HG03460 (cell line): ENCODE data around the gene SEC14L5.

Experiments used
- ATAC-seq: cut with Tn5 transposase; IDR thresholded peaks from one replicate; pipeline ENCODE4 v1.9.1; 2021; ENCODE audit not compliant: unreplicated experiment

SEC14L5 gene

GRCh38 chr16:4957720-4958509 is at the start of gene SEC14L5:
SEC14L5 (plus strand) TSS chr16:4958330; CDS start chr16:4959324, 994 bp downstream.
- ATAC-seq, result peak; percentile 78

- ATAC-seq, result no peak
Measured at GRCh38 chr16:4908854-4909401, 49.2 kb upstream of the SEC14L5 start.

- ATAC-seq, result no peak
Measured at GRCh38 chr16:4909825-4910224, 48.3 kb upstream of the SEC14L5 start.

- ATAC-seq, result no peak
Measured at GRCh38 chr16:4910828-4911227, 47.3 kb upstream of the SEC14L5 start.

- no peak for ATAC-seq
Measured at GRCh38 chr16:4911970-4912386, 46.2 kb upstream of the SEC14L5 start.

- ATAC-seq, result no peak
Measured at GRCh38 chr16:4913130-4913773, 44.9 kb upstream of the SEC14L5 start.

GRCh38 chr16:4913774-4914525 is 44.2 kb upstream of the SEC14L5 start:
- ATAC-seq, result no peak

- ATAC-seq, result no peak
Measured at GRCh38 chr16:4914528-4915225, 43.5 kb upstream of the SEC14L5 start.

- ATAC-seq, result no peak
Measured at GRCh38 chr16:4915226-4915761, 42.8 kb upstream of the SEC14L5 start.

GRCh38 chr16:4917117-4917516 is 41.0 kb upstream of the SEC14L5 start:
- no peak for ATAC-seq

GRCh38 chr16:4918781-4919251 is 39.3 kb upstream of the SEC14L5 start:
- no peak for ATAC-seq

- ATAC-seq, result no peak
Measured at GRCh38 chr16:4920826-4921225, 37.3 kb upstream of the SEC14L5 start.

- no peak for ATAC-seq
Measured at GRCh38 chr16:4922721-4923342, 35.3 kb upstream of the SEC14L5 start.

GRCh38 chr16:4923853-4924252 is 34.3 kb upstream of the SEC14L5 start:
- no peak for ATAC-seq

GRCh38 chr16:4924593-4925292 is 33.4 kb upstream of the SEC14L5 start:
- no peak for ATAC-seq

GRCh38 chr16:4925293-4925607 is 32.9 kb upstream of the SEC14L5 start:
- ATAC-seq, result no peak

GRCh38 chr16:4925791-4926190 is 32.3 kb upstream of the SEC14L5 start:
- ATAC-seq, result no peak

- ATAC-seq, result no peak
Measured at GRCh38 chr16:4926928-4927327, 31.2 kb upstream of the SEC14L5 start.

- ATAC-seq, result no peak
Measured at GRCh38 chr16:4927661-4928060, 30.5 kb upstream of the SEC14L5 start.

- no peak for ATAC-seq
Measured at GRCh38 chr16:4928227-4928626, 29.9 kb upstream of the SEC14L5 start.
